IMR-90 (cell line): ENCODE measurements around the gene KCNMA1. TPM values are rescaled to one million over a fixed set of nuclear protein-coding genes. Genes with fewer than 3 reads are reported as not detected.

ENCODE experiments used
- ATAC-seq: fragments of 200-7000 bp; cut with Tn5 transposase; 2 replicates; pipeline ENCODE4 v1.9.1; 2020; ENCODE audit warnings: low read depth, mild to moderate bottlenecking, moderate library complexity
- BruUV-seq: library from RNA; stranded (reverse); fragments of 400-500 nt; replicated peaks from 2 replicates; lab custom pipeline; 2021; lab: Mats Ljungman, UMichigan
- CTCF ChIA-PET: fragments of 300-600 bp; formaldehyde crosslinking; extraction: SDS; loops from one replicate; lab custom pipeline; 2021; ENCODE audit warnings: antibody characterized with exemption; lab: Yijun Ruan, JAX
- POLR2A ChIA-PET: fragments of 300-600 bp; sonication (Branson Sonifier 250); formaldehyde crosslinking; loops from one replicate; lab custom pipeline; 2022; ENCODE audit warnings: antibody characterized with exemption; ENCODE audit not compliant: unreplicated experiment; lab: Charles Lee
- DNase-seq: peaks from one replicate; pipeline ENCODE4 v3.0.0; 2013
- H2AFZ ChIP-seq: replicated peaks from 2 replicates; pipeline ENCODE3; 2013; ENCODE audit warnings: low read length, mild to moderate bottlenecking; ENCODE audit not compliant: poor library complexity
- H2AK5ac ChIP-seq: 2 replicates; pipeline ENCODE4 v1.6.1; 2013; ENCODE audit warnings: low read depth, low read length, inconsistent platforms
- H2AK9ac ChIP-seq: replicated peaks from 2 replicates; pipeline ENCODE3; 2013; ENCODE audit warnings: mild to moderate bottlenecking, low read depth, low read length, moderate library complexity; ENCODE audit not compliant: poor library complexity
- H2BK120ac ChIP-seq: 2 replicates; pipeline ENCODE4 v1.6.1; 2013; ENCODE audit warnings: low read depth, low read length, inconsistent platforms
- H2BK15ac ChIP-seq: 3 replicates; pipeline ENCODE4 v1.6.1; 2013; ENCODE audit warnings: low read depth, low read length, inconsistent platforms
- H2BK20ac ChIP-seq: 2 replicates; pipeline ENCODE4 v1.6.1; 2013; ENCODE audit warnings: low read depth, mild to moderate bottlenecking, inconsistent platforms, low read length, moderate library complexity
- H2BK5ac ChIP-seq: 2 replicates; pipeline ENCODE4 v1.6.1; 2013; ENCODE audit warnings: mild to moderate bottlenecking, low read depth, low read length, inconsistent platforms; ENCODE audit not compliant: poor library complexity, severe bottlenecking
- H3K14ac ChIP-seq: replicated peaks from 2 replicates; pipeline ENCODE4 v1.6.1; 2013; ENCODE audit warnings: low read depth, low read length, inconsistent platforms
- H3K18ac ChIP-seq: 2 replicates; pipeline ENCODE4 v1.6.1; 2013; ENCODE audit warnings: low read depth, low read length, control low read depth
- H3K23ac ChIP-seq: 2 replicates; pipeline ENCODE4 v1.6.1; 2013; ENCODE audit warnings: low read depth, low read length, inconsistent platforms
- H3K27ac ChIP-seq: 2 replicates; pipeline ENCODE4 v1.5.1; 2013; ENCODE audit warnings: mild to moderate bottlenecking, control low read depth, low read length; ENCODE audit not compliant: insufficient read depth
- H3K27me3 ChIP-seq: 2 replicates; pipeline ENCODE4 v1.6.1; 2013; ENCODE audit warnings: low read length; ENCODE audit not compliant: control insufficient read depth, insufficient read depth
- H3K36me3 ChIP-seq: 2 replicates; pipeline ENCODE4 v1.6.1; 2013; ENCODE audit warnings: low read length, mixed read lengths; ENCODE audit not compliant: control insufficient read depth, insufficient read depth
- H3K4ac ChIP-seq: 2 replicates; pipeline ENCODE4 v1.6.1; 2013; ENCODE audit warnings: low read depth, low read length, inconsistent platforms
- H3K4me1 ChIP-seq: 2 replicates; pipeline ENCODE4 v1.6.1; 2013; ENCODE audit warnings: low read length, mixed read lengths; ENCODE audit not compliant: control insufficient read depth, insufficient read depth
- H3K4me2 ChIP-seq: 2 replicates; pipeline ENCODE4 v1.6.1; 2013; ENCODE audit warnings: low read depth, mild to moderate bottlenecking, control low read depth, low read length, moderate library complexity
- H3K4me3 ChIP-seq: 2 replicates; pipeline ENCODE4 v1.5.1; 2013; ENCODE audit warnings: low read depth, mild to moderate bottlenecking, control low read depth, low read length, moderate library complexity; ENCODE audit not compliant: insufficient read depth
- H3K56ac ChIP-seq: 2 replicates; pipeline ENCODE4 v1.6.1; 2013; ENCODE audit warnings: low read length, inconsistent platforms; ENCODE audit not compliant: insufficient read depth; ENCODE audit errors: extremely low read depth
- H3K79me1 ChIP-seq, 2 experiments: 2 replicates each; pipeline ENCODE4 v1.6.1; 2013; ENCODE audit warnings: low read length in 2 of 2, inconsistent platforms in 1 of 2, low read depth in 1 of 2
- H3K9ac ChIP-seq: 2 replicates; pipeline ENCODE4 v1.6.1; 2013; ENCODE audit warnings: low read depth, low read length, control low read depth
- H3K9me1 ChIP-seq: 2 replicates; pipeline ENCODE4 v1.6.1; 2013; ENCODE audit warnings: low read length, inconsistent platforms; ENCODE audit not compliant: insufficient read depth
- H3K9me3 ChIP-seq: 2 replicates; pipeline ENCODE4 v1.6.1; 2013; ENCODE audit warnings: low read length; ENCODE audit not compliant: control insufficient read depth, insufficient read depth
- H4K20me1 ChIP-seq: 2 replicates; pipeline ENCODE4 v1.6.1; 2013; ENCODE audit warnings: low read length, inconsistent platforms; ENCODE audit not compliant: insufficient read depth
- H4K5ac ChIP-seq: 2 replicates; pipeline ENCODE4 v1.6.1; 2013; ENCODE audit warnings: mild to moderate bottlenecking, low read depth, low read length, control low read depth
- H4K8ac ChIP-seq, 2 experiments: 2 replicates each; pipeline ENCODE4 v1.6.1; 2013; ENCODE audit warnings: low read depth in 2 of 2, low read length in 2 of 2, control low read depth in 1 of 2, inconsistent platforms in 1 of 2
- H4K91ac ChIP-seq: 2 replicates; pipeline ENCODE4 v1.6.1; 2013; ENCODE audit warnings: low read depth, low read length, inconsistent platforms; ENCODE audit not compliant: insufficient read depth
- BHLHE40 ChIP-seq: fragments of 150-350 bp; IDR thresholded peaks from 2 replicates; pipeline ENCODE4 v1.6.1; 2016; ENCODE audit warnings: mild to moderate bottlenecking, low read depth, low read length
- CEBPB ChIP-seq: IDR thresholded peaks from 2 replicates; pipeline ENCODE4 v1.6.1; 2012; ENCODE audit warnings: low read depth, low read length, improper control_type of control experiment
- MAFK ChIP-seq: IDR thresholded peaks from 2 replicates; pipeline ENCODE4 v1.6.1; 2012; ENCODE audit warnings: low read depth, low read length, improper control_type of control experiment
- MAZ ChIP-seq: IDR thresholded peaks from 2 replicates; pipeline ENCODE4 v1.6.1; 2012; ENCODE audit warnings: low read depth, mild to moderate bottlenecking, low read length, improper control_type of control experiment, moderate library complexity, borderline replicate concordance
- POLR2A ChIP-seq: IDR thresholded peaks from 2 replicates; pipeline ENCODE4 v1.6.1; 2012; ENCODE audit warnings: mild to moderate bottlenecking, low read depth, low read length
- RAD21 ChIP-seq: IDR thresholded peaks from 2 replicates; pipeline ENCODE4 v1.6.1; 2012; ENCODE audit warnings: low read length, improper control_type of control experiment
- RCOR1 ChIP-seq: IDR thresholded peaks from 2 replicates; pipeline ENCODE4 v1.6.1; 2012; ENCODE audit warnings: mild to moderate bottlenecking, low read length, improper control_type of control experiment; ENCODE audit not compliant: insufficient replicate concordance
- RFX5 ChIP-seq: IDR thresholded peaks from 2 replicates; pipeline ENCODE4 v1.8.0; 2012; ENCODE audit warnings: low read depth, mild to moderate bottlenecking, low read length, moderate library complexity
- SMC3 ChIP-seq: fragments of 150-350 bp; IDR thresholded peaks from 2 replicates; pipeline ENCODE4 v1.6.1; 2016; ENCODE audit warnings: low read depth, mild to moderate bottlenecking, antibody characterized with exemption, low read length, moderate library complexity
- WGBS, 2 experiments: methylation state at CpG; one replicate each; pipeline versions ENCODE4 v1.1.5 to v1.1.7; 2013; ENCODE audit warnings: missing lambda C conversion rate in 2 of 2; ENCODE audit not compliant: insufficient read length in 1 of 2; ENCODE audit errors: extremely low coverage in 2 of 2; 5-methylcytosine and 5-hydroxymethylcytosine counted together
- dilution Hi-C: fragments of 300-500 bp; cut with HindIII; formaldehyde crosslinking; loops from one replicate; pipeline ENCODE4 v1.14.3; 2018; ENCODE audit warnings: low sequenced_read_pairs; ENCODE audit not compliant: unreplicated experiment
- in situ Hi-C: fragments of 300-500 bp; cut with MboI; formaldehyde crosslinking; loops from 3 replicates; pipeline ENCODE4 v1.14.3; 2019; ENCODE audit warnings: low sequenced_read_pairs, inconsistent platforms, mixed read lengths
- intact Hi-C: fragments of 100-400 bp; cut with micrococcal nuclease; formaldehyde crosslinking; loops from 2 replicates; pipeline ENCODE4 v1.10.0; 2022
- polyA plus RNA-seq, 3 experiments: library from polyadenylated mRNA; depleted of rRNA; stranded (reverse); fragments of >200 nt; gene quantifications; 2 replicates each; pipeline ENCODE4 v1.2.3, GENCODE V29; 2012; ENCODE audit warnings: low replicate concordance in 1 of 3
- total RNA-seq: library from RNA; depleted of rRNA; stranded (reverse); fragments of >200 nt; gene quantifications from 2 replicates; pipeline ENCODE4 v1.2.3, GENCODE V29; 2012
- TF ChIP-seq, protein P1 (sequence below): conservative IDR thresholded peaks from 2 replicates; pipeline ENCODE4 v1.5.1; 2012; ENCODE audit warnings: mild to moderate bottlenecking, low read depth, low read length, improper control_type of control experiment
- TF ChIP-seq, protein P2 (sequence below): fragments of 150-350 bp; IDR thresholded peaks from 2 replicates; pipeline ENCODE4 v1.6.1; 2017; ENCODE audit warnings: mild to moderate bottlenecking, antibody characterized with exemption, low read length, low read depth

The KCNMA1 gene
- total and polyA plus RNA-seq, 2 of the 4 experiments (the other 2 are of a cell fraction), result 25.6 to 29.6 TPM

DNA sequence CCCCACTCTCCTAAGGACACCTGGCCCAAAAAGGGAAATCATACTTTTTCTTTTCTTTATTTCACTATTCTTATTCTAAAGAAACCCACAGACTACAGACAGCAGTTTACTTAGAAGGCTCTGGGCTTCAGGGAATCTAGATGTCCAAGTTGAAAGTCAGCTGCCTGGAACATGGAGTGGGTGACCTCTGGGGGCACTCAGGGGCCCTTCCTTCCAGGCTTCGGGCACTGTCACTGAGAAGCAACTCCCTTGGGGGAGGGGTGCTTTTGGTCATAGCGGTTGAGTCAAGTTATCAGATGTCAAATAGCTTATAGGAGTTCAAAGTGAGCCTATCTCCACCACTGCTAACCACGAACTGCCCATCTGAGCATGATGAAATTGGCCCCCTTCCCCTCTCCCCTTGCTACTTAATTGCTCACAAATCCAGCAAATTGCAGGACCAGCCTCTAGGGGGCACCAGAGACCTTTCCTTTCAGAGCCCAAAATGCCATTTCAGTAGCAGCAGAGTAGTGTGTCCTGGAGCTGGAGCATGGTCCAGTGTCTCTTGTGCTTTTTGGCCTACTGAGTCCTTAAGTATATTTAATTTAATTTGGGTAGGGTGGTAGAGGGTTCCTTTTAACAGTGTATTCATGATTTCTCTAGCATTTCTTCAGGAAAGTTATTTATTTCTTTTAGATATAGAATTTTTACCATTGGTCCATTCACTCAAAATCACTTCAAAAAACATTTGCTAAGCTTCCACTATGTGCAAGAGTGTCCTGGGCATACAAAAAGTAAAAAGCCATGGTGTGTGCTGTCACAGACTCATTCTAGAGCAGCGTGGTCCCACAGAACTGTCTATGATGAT, 463.8 kb downstream of the KCNMA1 start:
- ChIA-PET CTCF (interaction anchor here (0.6 to 2.6 kb wide), 21 partner anchors 8 to 588 kb away, joined by 3 to 16 read pairs (median 3); no protein-coding TSS in a partner anchor), POLR2A (no interaction called here)
- H2AK9ac ChIP-seq, result peak overlapping the region; percentile 33
- peak overlapping the region; percentile 17; the same call in 1 of the 2 replicates for H3K4ac ChIP-seq
- intact Hi-C loops (loop anchor here (1.0 to 10.0 kb wide), 7 partner anchors 69 to 583 kb away; no protein-coding TSS in a partner anchor), dilution Hi-C loops (no loop called here), in situ Hi-C loops (loop anchor here (10.0 kb wide), 1 partner anchor 221 kb away; no protein-coding TSS in a partner anchor)
- no peak overlapping the region for H2BK20ac ChIP-seq
- no peak overlapping the region for H3K18ac ChIP-seq
- no peak overlapping the region for H4K8ac ChIP-seq
- no peak overlapping the region for H3K9ac ChIP-seq
- no peak overlapping the region for H3K4me3 ChIP-seq
- H2BK15ac ChIP-seq, result peak overlapping the region; percentile 21; the same call in 1 of the 3 replicates
- peak; percentile 93 for ATAC-seq
- no peak overlapping the region; the same call in 1 of the 2 replicates for H3K56ac ChIP-seq
- H3K36me3 ChIP-seq, result no peaks in the 10 kb centered on the region
- H2BK120ac ChIP-seq, result peak overlapping the region; percentile 25; the same call in 1 of the 2 replicates
- no peak overlapping the region for H2BK5ac ChIP-seq
- no TSS peak for BruUV-seq
- no peak overlapping the region for H3K4me2 ChIP-seq
- H4K91ac ChIP-seq, result peak overlapping the region; percentile 7; the same call in 1 of the 2 replicates
- peak overlapping the region; percentile 41; the same call in 1 of the 2 replicates for H2AK5ac ChIP-seq
- TF ChIP-seq MAFK, result no peak
- TF ChIP-seq MAZ, result 0 out of 2 replicates have a peak, but pooled peaks have one; percentile 30
- peak; percentile 96 for TF ChIP-seq RAD21
- TF ChIP-seq RFX5, result no peak
- TF ChIP-seq BHLHE40, result no peak
- TF ChIP-seq, protein P1, sequence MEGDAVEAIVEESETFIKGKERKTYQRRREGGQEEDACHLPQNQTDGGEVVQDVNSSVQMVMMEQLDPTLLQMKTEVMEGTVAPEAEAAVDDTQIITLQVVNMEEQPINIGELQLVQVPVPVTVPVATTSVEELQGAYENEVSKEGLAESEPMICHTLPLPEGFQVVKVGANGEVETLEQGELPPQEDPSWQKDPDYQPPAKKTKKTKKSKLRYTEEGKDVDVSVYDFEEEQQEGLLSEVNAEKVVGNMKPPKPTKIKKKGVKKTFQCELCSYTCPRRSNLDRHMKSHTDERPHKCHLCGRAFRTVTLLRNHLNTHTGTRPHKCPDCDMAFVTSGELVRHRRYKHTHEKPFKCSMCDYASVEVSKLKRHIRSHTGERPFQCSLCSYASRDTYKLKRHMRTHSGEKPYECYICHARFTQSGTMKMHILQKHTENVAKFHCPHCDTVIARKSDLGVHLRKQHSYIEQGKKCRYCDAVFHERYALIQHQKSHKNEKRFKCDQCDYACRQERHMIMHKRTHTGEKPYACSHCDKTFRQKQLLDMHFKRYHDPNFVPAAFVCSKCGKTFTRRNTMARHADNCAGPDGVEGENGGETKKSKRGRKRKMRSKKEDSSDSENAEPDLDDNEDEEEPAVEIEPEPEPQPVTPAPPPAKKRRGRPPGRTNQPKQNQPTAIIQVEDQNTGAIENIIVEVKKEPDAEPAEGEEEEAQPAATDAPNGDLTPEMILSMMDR, result peak; percentile 96
- TF ChIP-seq SMC3, result peak; percentile 92
- 0 out of 2 replicates have a peak, but pooled peaks have one; percentile 36 for TF ChIP-seq POLR2A
- TF ChIP-seq, protein P2, sequence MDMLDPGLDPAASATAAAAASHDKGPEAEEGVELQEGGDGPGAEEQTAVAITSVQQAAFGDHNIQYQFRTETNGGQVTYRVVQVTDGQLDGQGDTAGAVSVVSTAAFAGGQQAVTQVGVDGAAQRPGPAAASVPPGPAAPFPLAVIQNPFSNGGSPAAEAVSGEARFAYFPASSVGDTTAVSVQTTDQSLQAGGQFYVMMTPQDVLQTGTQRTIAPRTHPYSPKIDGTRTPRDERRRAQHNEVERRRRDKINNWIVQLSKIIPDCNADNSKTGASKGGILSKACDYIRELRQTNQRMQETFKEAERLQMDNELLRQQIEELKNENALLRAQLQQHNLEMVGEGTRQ, result no peak
- TF ChIP-seq CEBPB, result peak; percentile 31; the same call in 1 of the 2 replicates
- TF ChIP-seq RCOR1, result no peak
- no peak overlapping the region for H3K23ac ChIP-seq
- DNase-seq, result peak; percentile 79
- H4K5ac ChIP-seq, result no peak overlapping the region
- peak overlapping the region; percentile 70 for H2AFZ ChIP-seq
- WGBS, 2 experiments, result 50% methylated on average over 1 of the region's 4 CpGs; no CpG with 5 or more reads in 1 of the 2 experiments
- H3K79me1 ChIP-seq, result 0 out of 4 replicates have a peak, but pooled peaks cover 0 to 1% of the 10 kb centered on the region in 2 experiments
- no peaks in the 10 kb centered on the region for H3K9me3 ChIP-seq
- no peaks in the 10 kb centered on the region for H4K20me1 ChIP-seq
- H3K9me1 ChIP-seq, result 0 out of 2 replicates have a peak, but pooled peaks cover under 1% of the 10 kb centered on the region
- no peaks in the 10 kb centered on the region for H3K27me3 ChIP-seq
- no peak overlapping the region for H3K14ac ChIP-seq
- H3K4me1 ChIP-seq, result no peaks in the 10 kb centered on the region; the same call in 1 of the 2 replicates
- no peak overlapping the region for H3K27ac ChIP-seq
